Amniotic stem cell (primary cell): Measurements from ENCODE around the gene SLC39A5.
A peak's percentile ranks its signal among the peaks of the same experiment; 100 is the strongest.
"Not testable (repeated sequence)": the region's sequence is repeated elsewhere in the genome, so short reads cannot be mapped to it uniquely, and the experiment has no call there.

ENCODE experiments used
- DNase-seq: peaks from one replicate; lab custom pipeline; 2025; lab: John Stamatoyannopoulos, UW

SLC39A5 gene

GRCh38 chr12:56247923-56248322 is 18.1 kb downstream of the SLC39A5 start:
- no peak for DNase-seq

- DNase-seq, result no peak
Measured at GRCh38 chr12:56248711-56249110, 18.9 kb downstream of the SLC39A5 start.

GRCh38 chr12:56252649-56253048 is 22.8 kb downstream of the SLC39A5 start:
- DNase-seq, result no peak

GRCh38 chr12:56253091-56253490 is 23.2 kb downstream of the SLC39A5 start:
- no peak for DNase-seq

DNA sequence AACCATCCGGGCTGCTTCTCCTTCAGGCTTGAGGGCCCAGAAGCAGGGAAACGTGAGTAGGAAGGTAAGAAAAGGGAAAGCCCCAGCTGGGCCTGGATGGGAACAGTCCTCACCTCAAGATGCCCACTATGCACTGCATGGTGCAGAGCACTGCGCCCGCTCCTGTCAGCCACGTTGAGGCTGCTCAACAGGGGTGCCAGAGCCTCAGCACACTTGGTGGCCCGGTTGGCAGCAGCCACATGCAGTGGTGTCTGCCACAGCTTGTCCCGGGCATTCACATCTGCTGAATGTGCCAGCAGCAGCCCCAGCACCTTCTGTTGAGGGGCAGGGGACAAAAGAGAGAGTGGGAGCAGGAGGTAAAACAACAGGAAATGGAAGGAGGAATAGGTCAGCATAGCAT is 25.8 kb downstream of the SLC39A5 start:
- no peak for DNase-seq

GRCh38 chr12:56256326-56256960 is 26.6 kb downstream of the SLC39A5 start:
- no peak for DNase-seq

- DNase-seq, result no peak
Measured at GRCh38 chr12:56257071-56257470, 27.2 kb downstream of the SLC39A5 start.

GRCh38 chr12:56257491-56258067 is 27.7 kb downstream of the SLC39A5 start:
- DNase-seq, result no peak

DNA sequence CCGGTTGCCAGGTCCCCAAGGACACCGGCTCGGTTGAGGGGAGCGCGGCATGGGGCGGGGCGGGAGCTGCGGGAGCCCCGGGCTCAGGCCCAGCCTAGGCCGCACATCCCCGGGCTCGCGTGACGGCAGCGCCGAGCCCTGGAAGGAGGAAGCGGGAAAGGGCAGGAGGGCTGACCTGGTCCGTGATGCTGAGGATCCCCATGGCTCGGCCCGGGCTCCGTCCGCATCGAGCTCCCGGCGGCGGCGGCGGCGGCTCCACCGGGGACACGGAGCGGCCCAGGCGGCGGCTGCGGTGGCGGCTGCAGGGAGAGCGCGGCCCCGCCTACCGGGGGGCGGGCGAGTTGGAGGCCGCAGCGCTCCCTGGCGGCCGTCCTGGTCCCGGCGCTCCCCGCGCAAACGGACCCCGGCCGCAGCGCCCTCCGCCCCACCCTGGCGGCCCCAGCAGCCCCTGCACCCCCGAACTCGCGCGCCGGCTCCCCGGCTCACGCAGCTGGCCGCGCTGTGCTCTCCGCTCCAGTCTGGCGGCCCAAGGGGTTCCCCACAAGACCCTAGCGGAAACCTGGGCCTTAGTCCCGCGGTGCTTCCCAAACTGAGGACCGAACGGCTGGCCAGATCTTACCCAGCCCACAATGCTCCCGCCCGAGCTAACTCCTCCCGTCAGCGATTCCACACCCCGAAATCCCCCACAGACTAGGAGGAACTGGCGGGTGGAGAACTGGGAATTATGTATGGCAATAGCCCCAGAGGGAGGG is 28.4 kb downstream of the SLC39A5 start, which contains the start of gene ANKRD52:
Gene ANKRD52, minus strand, starts transcription at position 317 of the 752 bp plus-strand sequence. Its CDS starts 115 bp downstream, at position 202.
- DNase-seq, result peak; percentile 77

- no peak for DNase-seq
Measured at GRCh38 chr12:56258820-56259183, 29.0 kb downstream of the SLC39A5 start.

DNA sequence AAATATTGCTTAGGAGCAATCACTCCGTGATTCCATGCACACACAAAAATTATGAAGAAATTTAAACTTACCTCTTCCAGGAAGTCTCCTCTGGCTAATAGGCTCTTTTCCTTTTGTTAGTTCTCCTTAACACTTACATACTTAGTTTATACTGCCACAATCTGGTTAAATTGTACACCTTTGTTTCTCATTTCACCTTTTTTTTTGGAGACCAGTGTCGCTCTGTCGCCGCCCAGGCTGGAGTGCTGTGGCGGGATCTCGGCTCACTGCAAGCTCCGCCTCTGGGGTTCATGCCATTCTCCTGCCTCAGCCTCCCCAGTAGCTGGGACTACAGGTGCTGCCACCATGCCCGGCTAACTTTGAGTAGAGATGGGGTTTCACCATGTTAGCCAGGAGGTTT is 30.5 kb downstream of the SLC39A5 start:
- no peak for DNase-seq

DNA sequence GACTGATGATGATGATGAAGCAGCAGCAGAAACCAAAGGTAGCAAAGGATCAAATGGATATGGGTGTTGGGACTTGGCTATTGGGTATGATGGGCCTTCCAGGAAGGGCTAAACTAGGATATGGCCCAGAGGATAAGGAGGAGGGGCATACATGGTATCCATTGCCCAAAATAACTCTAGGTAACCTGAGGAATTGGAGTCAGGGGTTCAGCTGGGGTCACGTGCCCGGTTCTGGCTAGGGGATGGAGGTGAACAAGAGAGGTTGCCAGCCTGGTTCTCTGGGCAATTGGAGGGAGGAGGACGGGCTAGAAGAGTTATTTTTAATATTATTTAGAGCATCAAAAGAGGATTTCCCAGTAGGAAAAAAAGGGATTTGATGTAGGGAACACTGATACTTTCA is 31.1 kb downstream of the SLC39A5 start:
- no peak for DNase-seq

DNA sequence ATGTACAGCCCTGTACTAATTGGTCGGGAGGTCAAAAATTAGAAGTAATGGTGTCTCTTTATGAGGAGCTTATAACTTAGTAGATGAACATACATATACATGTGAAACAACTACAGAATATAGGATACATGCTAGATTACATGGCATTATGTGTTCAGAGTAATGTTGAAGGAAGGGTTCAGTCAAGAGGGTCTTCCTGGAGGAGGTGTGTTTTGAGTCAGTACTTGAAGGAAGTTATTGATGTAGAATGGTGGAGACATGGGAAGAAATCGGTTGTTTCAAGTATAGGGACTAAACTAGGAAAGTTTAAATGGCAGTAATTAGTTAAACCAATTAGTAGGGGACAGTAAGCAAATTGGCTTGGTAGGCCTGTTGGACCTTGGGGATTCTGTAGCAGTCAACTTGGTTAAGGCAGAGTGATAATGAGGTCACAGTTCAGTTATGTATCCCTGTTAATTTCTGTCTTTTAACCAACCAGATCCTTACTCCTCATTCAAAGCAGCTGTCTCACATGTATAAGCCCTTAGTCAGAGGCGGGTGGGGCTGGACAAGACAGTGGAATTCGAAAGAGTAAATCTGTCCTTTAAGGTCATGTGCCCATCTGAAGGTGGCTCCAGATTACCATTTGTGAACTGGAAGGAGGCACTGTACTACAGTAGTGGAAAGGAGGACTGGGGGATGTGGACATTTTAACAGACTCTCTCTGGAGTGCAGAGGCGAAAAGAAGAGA is 31.8 kb downstream of the SLC39A5 start:
- DNase-seq, result no peak

DNA sequence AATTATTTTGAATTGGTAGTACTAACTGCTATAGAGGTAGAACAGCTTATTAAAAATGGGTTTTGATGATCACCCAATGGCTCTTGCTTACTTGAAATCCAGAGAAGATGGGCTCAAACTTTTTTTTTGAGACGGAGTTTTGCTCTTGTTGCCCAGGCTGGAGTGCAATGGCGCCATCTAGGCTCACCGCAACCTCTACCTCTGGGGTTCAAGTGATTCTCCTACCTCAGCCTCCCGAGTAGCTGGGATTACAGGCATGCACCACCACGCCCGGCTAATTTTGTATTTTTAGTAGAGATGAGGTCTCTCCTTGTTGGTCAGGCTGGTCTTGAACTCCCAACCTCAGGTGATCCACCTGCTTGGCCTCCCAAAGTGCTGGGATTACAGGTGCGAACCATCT is 33.1 kb downstream of the SLC39A5 start:
- not testable (repeated sequence) for DNase-seq

DNA sequence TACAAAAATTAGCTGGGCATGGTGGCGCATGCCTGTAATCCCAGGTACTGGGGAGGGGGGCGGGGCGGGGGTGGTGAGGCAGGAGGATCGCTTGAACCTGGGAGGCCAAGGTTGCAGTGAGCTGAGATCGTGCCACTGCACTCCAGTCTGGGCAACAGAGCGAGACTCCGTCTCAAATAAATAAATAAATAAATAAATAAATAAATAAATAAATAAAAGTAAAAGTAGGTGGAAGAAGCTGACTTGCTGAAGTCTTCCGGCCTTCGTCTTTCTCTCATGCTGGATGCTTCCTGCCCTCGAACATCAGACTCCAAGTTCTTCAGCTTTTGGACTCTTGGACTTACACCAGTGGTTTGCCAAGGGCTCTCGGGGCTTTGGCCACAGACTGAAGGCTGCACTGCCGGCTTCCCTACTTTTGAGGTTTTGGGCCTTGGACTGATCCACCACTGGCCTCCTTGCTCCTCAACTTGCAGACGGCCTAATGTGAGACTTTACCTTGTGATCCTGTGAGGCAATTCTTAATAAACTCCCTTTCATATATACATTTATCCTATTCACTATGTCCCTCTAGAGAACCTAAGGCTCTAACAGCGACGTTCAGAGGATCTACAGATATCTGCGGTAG is 36.3 kb downstream of the SLC39A5 start:
- DNase-seq, result not testable (repeated sequence)

DNA sequence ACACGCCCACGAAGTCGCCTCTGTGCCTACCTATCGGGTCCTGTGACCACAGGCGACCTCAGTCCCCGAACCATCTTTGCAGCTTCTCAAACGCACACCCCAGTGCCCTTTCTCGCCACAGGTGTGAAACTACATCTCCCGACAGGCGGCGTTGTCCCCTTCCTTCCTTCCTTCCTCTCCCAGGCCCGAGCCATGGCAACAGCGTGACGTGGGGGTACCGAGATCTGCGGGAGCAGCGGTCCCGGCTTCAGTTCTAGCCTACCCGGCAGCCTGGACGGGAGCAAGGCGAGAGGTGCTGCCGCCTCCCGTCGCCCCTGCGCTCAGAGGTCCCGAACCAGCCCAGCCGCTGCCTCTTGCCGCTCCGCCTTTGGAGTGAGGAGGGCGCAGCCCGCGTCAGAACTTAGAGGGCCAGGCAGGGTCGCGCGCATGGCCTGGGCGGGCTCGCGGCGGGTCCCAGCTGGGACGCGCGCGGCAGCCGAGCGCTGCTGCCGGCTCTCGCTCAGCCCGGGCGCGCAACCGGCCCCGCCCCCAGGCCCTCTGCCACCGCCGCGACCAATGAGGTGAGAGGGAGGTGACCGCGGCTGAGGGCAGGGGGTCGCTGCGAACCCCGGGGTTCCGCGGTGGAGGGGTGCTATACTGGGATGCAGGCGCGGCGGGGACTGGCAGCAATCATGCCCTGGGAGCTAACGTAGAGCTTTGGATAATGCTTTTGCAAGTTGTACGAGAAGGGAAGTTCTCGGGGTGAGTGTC is 37.0 kb downstream of the SLC39A5 start, which contains the start of gene COQ10A:
Gene COQ10A, plus strand, starts transcription at position 250 of the 750 bp plus-strand sequence. Its CDS starts 177 bp downstream, at position 427.
- peak; percentile 92 for DNase-seq

DNA sequence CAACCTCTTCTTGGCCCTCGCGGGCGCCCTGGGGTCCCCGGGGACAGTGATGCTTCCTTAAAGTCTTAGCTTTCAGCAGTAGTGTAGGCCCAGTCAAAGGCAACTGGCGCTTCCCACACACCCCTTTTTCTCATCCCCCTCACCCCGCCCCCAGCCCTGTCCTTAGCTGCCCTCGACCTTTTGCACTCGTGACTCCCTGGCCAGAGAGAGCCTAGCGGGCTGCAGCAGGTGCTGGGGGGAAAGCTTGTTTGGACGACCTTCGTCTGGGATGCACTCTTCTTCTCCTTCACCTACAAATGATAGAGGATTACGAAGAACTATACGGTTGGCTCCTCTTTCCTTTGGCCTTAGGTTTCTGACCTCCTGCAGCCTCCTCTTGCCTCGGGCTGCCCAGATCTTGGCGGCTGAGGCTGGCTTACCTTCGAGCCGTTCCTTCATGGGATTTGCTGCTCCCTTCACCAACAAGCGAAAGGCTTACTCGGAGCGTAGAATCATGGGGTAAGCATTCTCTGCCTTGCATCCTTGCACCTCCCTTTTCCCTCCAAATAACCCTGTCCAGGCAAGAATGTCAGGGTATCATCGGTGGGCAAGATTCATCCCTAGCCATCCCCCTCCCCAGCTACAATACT is 37.7 kb downstream of the SLC39A5 start:
- DNase-seq, result no peak

DNA sequence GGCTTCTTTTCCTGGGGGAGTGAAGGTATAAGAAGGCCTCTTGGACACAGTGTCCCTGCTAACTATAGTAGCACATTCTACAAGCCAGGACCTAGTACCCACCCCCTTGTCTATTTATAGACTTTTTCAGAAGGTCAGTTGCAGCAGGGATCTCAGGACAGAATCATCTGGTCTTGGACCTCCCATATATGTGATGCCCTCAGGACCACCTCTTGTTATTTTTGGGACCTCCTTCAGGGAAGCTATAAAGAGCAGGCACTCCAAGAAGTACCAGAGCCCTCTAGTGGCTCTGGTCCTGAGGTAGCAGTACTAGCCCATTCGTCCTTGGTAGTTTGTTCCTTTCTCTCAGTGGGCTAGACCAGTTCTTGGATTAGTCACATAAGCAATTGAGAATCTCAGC is 41.2 kb downstream of the SLC39A5 start:
- DNase-seq, result no peak

GRCh38 chr12:56272468-56272867 is 42.6 kb downstream of the SLC39A5 start:
- not testable (repeated sequence) for DNase-seq

- DNase-seq, result no peak
Measured at GRCh38 chr12:56274299-56274698, 44.4 kb downstream of the SLC39A5 start.

DNA sequence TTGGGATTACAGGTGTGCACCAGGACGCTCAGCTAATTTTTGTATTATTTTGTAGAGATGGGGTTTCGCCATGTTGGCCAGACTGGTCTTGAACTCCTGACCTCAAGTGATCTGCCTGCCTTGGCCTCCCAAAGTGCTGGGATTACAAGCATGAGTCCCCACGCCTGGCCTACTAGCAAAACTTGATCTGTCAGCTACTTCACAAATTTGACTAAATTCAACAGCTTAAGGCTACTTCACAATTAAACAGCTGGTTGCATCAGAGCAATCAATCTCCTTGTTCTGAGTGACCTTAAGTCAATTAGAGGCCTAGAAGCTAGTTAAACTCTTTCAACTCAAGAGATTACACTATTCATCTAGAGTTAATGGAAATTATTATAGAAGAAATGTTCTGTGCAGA is 49.1 kb downstream of the SLC39A5 start:
- DNase-seq, result no peak
